Measurements from ENCODE around the gene DGUOK.

The DGUOK gene

GRCh38 chr2:73998451-73998850 is 71.8 kb downstream of the DGUOK start:
- no peak for DNase-seq (ENCODE audit: low read depth)

GRCh38 chr2:73998933-73999332 is 72.3 kb downstream of the DGUOK start:
- DNase-seq (ENCODE audit: low read depth) = no peak

- DNase-seq (ENCODE audit: low read depth) = no peak
Observed at GRCh38 chr2:73999881-74000597, 73.4 kb downstream of the DGUOK start.

GRCh38 chr2:74000666-74001065 is 74.0 kb downstream of the DGUOK start:
- DNase-seq (ENCODE audit: low read depth) = no peak

GRCh38 chr2:74001121-74001520 is 74.4 kb downstream of the DGUOK start:
- no peak for DNase-seq (ENCODE audit: low read depth)

GRCh38 chr2:74001781-74002504 is 75.3 kb downstream of the DGUOK start:
- no peak for DNase-seq (ENCODE audit: low read depth)

- DNase-seq (ENCODE audit: low read depth) = peak; percentile 59
Observed at GRCh38 chr2:74002505-74003421, 76.1 kb downstream of the DGUOK start.

- no peak for DNase-seq (ENCODE audit: low read depth)
Observed at GRCh38 chr2:74003494-74004211, 77.0 kb downstream of the DGUOK start.

- DNase-seq (ENCODE audit: low read depth) = no peak
Observed at GRCh38 chr2:74004212-74005182, 77.8 kb downstream of the DGUOK start.

GRCh38 chr2:74005786-74006185 is 79.1 kb downstream of the DGUOK start:
- DNase-seq (ENCODE audit: low read depth) = no peak

- DNase-seq (ENCODE audit: low read depth) = no peak
Observed at GRCh38 chr2:74006459-74006858, 79.8 kb downstream of the DGUOK start.

- DNase-seq (ENCODE audit: low read depth) = no peak
Observed at GRCh38 chr2:74007121-74007520, 80.4 kb downstream of the DGUOK start.

GRCh38 chr2:74007711-74008110 is 81.0 kb downstream of the DGUOK start:
- no peak for DNase-seq (ENCODE audit: low read depth)
